Hematopoietic multipotent progenitor cell treated with erythropoietin and hydrocortisone succinate and interleukin-3 and kit ligand, for 15 days (in vitro differentiated cells): ENCODE results near the gene ADAM19.
"Not testable (repeated sequence)": the region's sequence is repeated elsewhere in the genome, so short reads cannot be mapped to it uniquely, and the experiment has no call there.

Source experiments
- DNase-seq: peaks from one replicate; pipeline ENCODE4 v3.0.0-alpha.2; 2015; ENCODE audit warnings: low spot score

Gene ADAM19

GRCh38 chr5:157460921-157461792 is 114.4 kb downstream of the ADAM19 start:
- DNase-seq, result no peak

- no peak for DNase-seq
Observed at GRCh38 chr5:157459715-157460599, 115.6 kb downstream of the ADAM19 start, which contains the start of gene NIPAL4. NIPAL4 (plus strand) TSS chr5:157460213; CDS start chr5:157460321, 108 bp downstream.

GRCh38 chr5:157458835-157459234 is 116.7 kb downstream of the ADAM19 start:
- no peak for DNase-seq

GRCh38 chr5:157457391-157457790 is 118.2 kb downstream of the ADAM19 start:
- DNase-seq, result no peak

- no peak for DNase-seq
Observed at GRCh38 chr5:157456301-157456700, 119.3 kb downstream of the ADAM19 start.

- DNase-seq, result no peak
Observed at GRCh38 chr5:157455057-157455456, 120.5 kb downstream of the ADAM19 start.

- no peak for DNase-seq
Observed at GRCh38 chr5:157454273-157454672, 121.3 kb downstream of the ADAM19 start.

- no peak for DNase-seq
Observed at GRCh38 chr5:157451806-157452205, 123.8 kb downstream of the ADAM19 start.

GRCh38 chr5:157450024-157450423 is 125.6 kb downstream of the ADAM19 start:
- no peak for DNase-seq

- no peak for DNase-seq
Observed at GRCh38 chr5:157449011-157449723, 126.4 kb downstream of the ADAM19 start.

- DNase-seq, result no peak
Observed at GRCh38 chr5:157447201-157447637, 128.4 kb downstream of the ADAM19 start.

GRCh38 chr5:157446412-157446935 is 129.1 kb downstream of the ADAM19 start:
- DNase-seq, result no peak

GRCh38 chr5:157445745-157446411 is 129.7 kb downstream of the ADAM19 start:
- DNase-seq, result no peak

GRCh38 chr5:157444224-157444623 is 131.4 kb downstream of the ADAM19 start:
- DNase-seq, result no peak

- DNase-seq, result no peak
Observed at GRCh38 chr5:157443041-157443549, 132.5 kb downstream of the ADAM19 start.

- DNase-seq, result no peak
Observed at GRCh38 chr5:157434096-157434495, 141.5 kb downstream of the ADAM19 start.

- DNase-seq, result no peak
Observed at GRCh38 chr5:157431544-157432200, 143.9 kb downstream of the ADAM19 start.

GRCh38 chr5:157429920-157430319 is 145.7 kb downstream of the ADAM19 start:
- not testable (repeated sequence) for DNase-seq
